Stimulated activated CD8-positive, alpha-beta memory T cell treated with anti-CD3 and anti-CD28 coated beads, Interleukin-15, amount 100 ng/mL, for 24 hours (primary cell): ENCODE results near the gene FXYD7.

ENCODE experiments used
- DNase-seq: peaks from one replicate; pipeline ENCODE4 v3.0.0-alpha.2; 2020; ENCODE audit warnings: low read depth

The FXYD7 gene

GRCh38 chr19:35110974-35111373 is 32.1 kb upstream of the FXYD7 start:
- no peak for DNase-seq

GRCh38 chr19:35112995-35113688 is 29.9 kb upstream of the FXYD7 start:
- DNase-seq, result no peak

- DNase-seq, result peak; percentile 61
Observed at GRCh38 chr19:35114353-35115176, 28.5 kb upstream of the FXYD7 start.

- DNase-seq, result no peak
Observed at GRCh38 chr19:35115177-35115951, 27.7 kb upstream of the FXYD7 start, which contains the start of gene FXYD3. Gene FXYD3 (plus strand): TSS chr19:35115823. CDS start chr19:35119377, 3,554 bp downstream.

- no peak for DNase-seq
Observed at GRCh38 chr19:35116072-35116801, 26.8 kb upstream of the FXYD7 start.

GRCh38 chr19:35117116-35117515 is 25.9 kb upstream of the FXYD7 start:
- DNase-seq, result no peak

- no peak for DNase-seq
Observed at GRCh38 chr19:35117799-35118198, 25.3 kb upstream of the FXYD7 start.

- DNase-seq, result no peak
Observed at GRCh38 chr19:35118268-35119020, 24.6 kb upstream of the FXYD7 start.

- no peak for DNase-seq
Observed at GRCh38 chr19:35119091-35119490, 24.0 kb upstream of the FXYD7 start.

GRCh38 chr19:35119578-35120155 is 23.4 kb upstream of the FXYD7 start:
- no peak for DNase-seq

GRCh38 chr19:35120492-35120891 is 22.6 kb upstream of the FXYD7 start:
- no peak for DNase-seq

- no peak for DNase-seq
Observed at GRCh38 chr19:35120898-35121297, 22.2 kb upstream of the FXYD7 start.

GRCh38 chr19:35122687-35123551 is 20.1 kb upstream of the FXYD7 start:
- no peak for DNase-seq

- DNase-seq, result no peak
Observed at GRCh38 chr19:35123573-35123972, 19.5 kb upstream of the FXYD7 start.

- peak; percentile 56 for DNase-seq
Observed at GRCh38 chr19:35124098-35125060, 18.7 kb upstream of the FXYD7 start.

- no peak for DNase-seq
Observed at GRCh38 chr19:35125270-35125717, 17.8 kb upstream of the FXYD7 start.

- no peak for DNase-seq
Observed at GRCh38 chr19:35125749-35126623, 17.1 kb upstream of the FXYD7 start.

- no peak for DNase-seq
Observed at GRCh38 chr19:35126624-35126959, 16.5 kb upstream of the FXYD7 start.
